ENCODE results near the gene SMYD3. TPM values are rescaled to one million over a fixed set of nuclear protein-coding genes. Genes with fewer than 3 reads are reported as not detected.

SMYD3 gene
- total RNA-seq, 1 donor from 2014 or later, result 0.32 TPM

DNA sequence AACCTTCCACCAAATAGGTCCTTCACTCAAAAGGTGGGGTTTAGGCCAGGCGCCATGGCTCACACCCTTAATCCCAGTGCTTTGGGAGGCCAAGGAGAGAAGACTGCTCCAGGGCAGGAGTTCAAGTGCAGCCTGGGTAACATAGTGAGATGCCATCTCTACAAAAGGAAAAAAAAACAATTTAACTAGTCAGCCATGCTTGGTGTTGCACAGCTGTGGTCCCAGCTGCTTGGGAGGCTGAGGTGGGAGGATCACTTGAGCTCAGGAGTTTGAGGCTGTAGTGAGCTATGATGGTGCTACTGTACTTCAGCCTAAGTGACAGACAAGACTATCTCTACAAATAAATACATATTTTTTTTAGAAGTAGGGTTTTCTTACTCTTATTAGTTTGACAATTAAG is 734.8 kb downstream of the SMYD3 start:
- Histone ChIP-seq H3K4me3 (no peak overlapping the region), H3K9me3 (no peaks in the 10 kb centered on the region), H3K4me1 (no peaks in the 10 kb centered on the region), H3K27me3 (no peaks in the 10 kb centered on the region), H3K27ac (no peak overlapping the region), H3K36me3 (peaks cover 0 to 6% of the 10 kb centered on the region in 2 donors)
- TF ChIP-seq, protein P1, sequence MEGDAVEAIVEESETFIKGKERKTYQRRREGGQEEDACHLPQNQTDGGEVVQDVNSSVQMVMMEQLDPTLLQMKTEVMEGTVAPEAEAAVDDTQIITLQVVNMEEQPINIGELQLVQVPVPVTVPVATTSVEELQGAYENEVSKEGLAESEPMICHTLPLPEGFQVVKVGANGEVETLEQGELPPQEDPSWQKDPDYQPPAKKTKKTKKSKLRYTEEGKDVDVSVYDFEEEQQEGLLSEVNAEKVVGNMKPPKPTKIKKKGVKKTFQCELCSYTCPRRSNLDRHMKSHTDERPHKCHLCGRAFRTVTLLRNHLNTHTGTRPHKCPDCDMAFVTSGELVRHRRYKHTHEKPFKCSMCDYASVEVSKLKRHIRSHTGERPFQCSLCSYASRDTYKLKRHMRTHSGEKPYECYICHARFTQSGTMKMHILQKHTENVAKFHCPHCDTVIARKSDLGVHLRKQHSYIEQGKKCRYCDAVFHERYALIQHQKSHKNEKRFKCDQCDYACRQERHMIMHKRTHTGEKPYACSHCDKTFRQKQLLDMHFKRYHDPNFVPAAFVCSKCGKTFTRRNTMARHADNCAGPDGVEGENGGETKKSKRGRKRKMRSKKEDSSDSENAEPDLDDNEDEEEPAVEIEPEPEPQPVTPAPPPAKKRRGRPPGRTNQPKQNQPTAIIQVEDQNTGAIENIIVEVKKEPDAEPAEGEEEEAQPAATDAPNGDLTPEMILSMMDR (IDR thresholded peaks at IDR 0.05), result no peak
- no peak for DNase-seq (ENCODE audit: low spot score in 2 of 2)
- intact Hi-C loops (cut with DNase I), result no loop called here

DNA sequence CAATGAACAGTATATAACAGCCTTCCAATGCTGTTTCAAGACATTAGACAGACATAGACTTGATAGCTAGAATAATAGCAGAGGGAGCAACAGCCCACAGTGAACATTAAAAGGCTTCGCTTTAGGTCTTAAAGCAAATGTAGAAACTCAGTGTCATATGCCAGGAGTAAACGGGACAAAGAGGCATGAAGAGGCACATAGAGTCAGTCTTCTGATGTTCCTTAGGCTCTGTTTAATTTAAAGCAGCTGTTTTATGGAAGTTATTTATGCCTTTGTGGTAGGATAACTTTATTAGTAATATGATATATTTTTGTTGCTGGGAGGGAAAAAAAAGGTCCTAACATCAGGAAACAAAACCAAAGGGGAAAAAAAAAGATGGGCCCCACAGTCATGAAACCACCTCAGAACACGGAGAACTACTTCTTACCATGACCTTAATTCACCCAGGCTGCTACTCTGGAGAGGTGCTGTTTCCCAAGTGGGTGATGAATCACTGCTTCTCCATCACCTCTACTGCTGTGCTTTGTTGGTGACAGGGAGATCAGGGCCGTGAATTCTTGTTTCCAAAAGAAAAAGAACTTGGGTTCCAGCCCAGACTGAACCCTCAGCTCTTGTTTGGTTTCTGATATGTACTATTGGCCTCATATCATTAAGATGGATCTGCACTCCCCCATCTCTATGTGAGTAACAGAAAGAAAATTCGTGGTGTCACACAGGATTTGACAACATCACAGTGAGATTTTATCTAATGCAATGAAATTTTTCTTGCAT is 735.4 kb downstream of the SMYD3 start:
- no peak overlapping the region for H3K4me3 ChIP-seq

DNA sequence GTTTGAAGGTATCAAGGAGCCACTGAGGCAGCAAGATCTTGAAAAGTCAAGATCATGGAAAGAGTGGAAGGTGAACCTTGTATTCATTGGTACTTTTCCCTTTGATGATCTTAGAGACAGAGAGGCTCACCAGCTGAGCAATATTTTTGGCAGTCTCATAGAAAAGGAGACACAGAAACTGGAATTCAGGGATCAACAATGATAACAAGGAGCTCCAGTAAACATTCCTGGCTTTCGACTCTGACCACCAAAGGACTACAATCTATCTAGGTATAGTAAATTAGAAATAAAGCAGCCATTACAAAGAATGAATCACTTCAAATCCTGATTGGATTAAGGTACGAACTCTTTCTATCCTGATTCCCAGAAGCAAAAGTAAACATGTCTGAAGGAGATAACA is 736.9 kb downstream of the SMYD3 start:
- Histone ChIP-seq H3K4me3 (no peak overlapping the region), H3K27me3 (no peaks in the 10 kb centered on the region)

More for the DNA sequence above, 735.4 kb downstream of the SMYD3 start:
- Histone ChIP-seq H3K9me3 (no peaks in the 10 kb centered on the region), H3K27ac (no peak overlapping the region), H3K36me3 (peaks cover 0 to 6% of the 10 kb centered on the region in 2 donors), H3K4me1 (no peaks in the 10 kb centered on the region), H3K27me3 (no peaks in the 10 kb centered on the region)
- TF ChIP-seq, protein P1 (IDR thresholded peaks at IDR 0.05), result no peak
- intact Hi-C loops (cut with DNase I), result no loop called here
- DNase-seq (ENCODE audit: low spot score in 2 of 2), result no peak

DNA sequence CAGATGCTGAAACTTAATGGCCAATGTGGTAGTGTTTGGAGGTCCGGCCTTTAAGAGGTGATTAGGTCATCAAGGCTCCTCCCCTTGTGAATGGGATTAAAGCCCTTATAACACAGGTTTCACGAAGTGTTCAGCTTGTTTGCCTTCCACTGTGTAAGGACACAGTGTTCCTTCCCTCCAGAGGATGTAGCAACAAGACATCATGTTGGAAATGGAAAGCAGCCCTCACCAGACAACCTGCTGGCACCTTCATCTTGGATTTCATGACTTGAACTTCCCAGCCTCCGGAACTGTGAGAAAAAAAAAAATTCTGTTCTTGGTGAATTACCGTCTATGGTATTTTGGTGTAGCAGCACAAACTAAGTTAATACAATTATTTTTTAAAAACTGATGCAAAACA is 738.5 kb downstream of the SMYD3 start:
- intact Hi-C loops (cut with DNase I), result no loop called here
- no peak overlapping the region for H3K4me3 ChIP-seq
- H3K4me1 ChIP-seq, result no peaks in the 10 kb centered on the region
- no peaks in the 10 kb centered on the region for H3K9me3 ChIP-seq
- no peak for DNase-seq (ENCODE audit: low spot score in 2 of 2)
- H3K27ac ChIP-seq, result no peak overlapping the region
- no peaks in the 10 kb centered on the region for H3K27me3 ChIP-seq
- peaks cover 0 to 6% of the 10 kb centered on the region in 2 donors for H3K36me3 ChIP-seq
- TF ChIP-seq, protein P1 (IDR thresholded peaks at IDR 0.05), result no peak

More for the DNA sequence above, 736.9 kb downstream of the SMYD3 start:
- H3K36me3 ChIP-seq, result peaks cover 0 to 6% of the 10 kb centered on the region in 2 donors
- intact Hi-C loops (cut with DNase I), result no loop called here
- TF ChIP-seq, protein P1 (IDR thresholded peaks at IDR 0.05), result no peak
- H3K9me3 ChIP-seq, result no peaks in the 10 kb centered on the region
- H3K27ac ChIP-seq, result no peak overlapping the region
- H3K4me1 ChIP-seq, result no peaks in the 10 kb centered on the region
- no peak for DNase-seq (ENCODE audit: low spot score in 2 of 2)

DNA sequence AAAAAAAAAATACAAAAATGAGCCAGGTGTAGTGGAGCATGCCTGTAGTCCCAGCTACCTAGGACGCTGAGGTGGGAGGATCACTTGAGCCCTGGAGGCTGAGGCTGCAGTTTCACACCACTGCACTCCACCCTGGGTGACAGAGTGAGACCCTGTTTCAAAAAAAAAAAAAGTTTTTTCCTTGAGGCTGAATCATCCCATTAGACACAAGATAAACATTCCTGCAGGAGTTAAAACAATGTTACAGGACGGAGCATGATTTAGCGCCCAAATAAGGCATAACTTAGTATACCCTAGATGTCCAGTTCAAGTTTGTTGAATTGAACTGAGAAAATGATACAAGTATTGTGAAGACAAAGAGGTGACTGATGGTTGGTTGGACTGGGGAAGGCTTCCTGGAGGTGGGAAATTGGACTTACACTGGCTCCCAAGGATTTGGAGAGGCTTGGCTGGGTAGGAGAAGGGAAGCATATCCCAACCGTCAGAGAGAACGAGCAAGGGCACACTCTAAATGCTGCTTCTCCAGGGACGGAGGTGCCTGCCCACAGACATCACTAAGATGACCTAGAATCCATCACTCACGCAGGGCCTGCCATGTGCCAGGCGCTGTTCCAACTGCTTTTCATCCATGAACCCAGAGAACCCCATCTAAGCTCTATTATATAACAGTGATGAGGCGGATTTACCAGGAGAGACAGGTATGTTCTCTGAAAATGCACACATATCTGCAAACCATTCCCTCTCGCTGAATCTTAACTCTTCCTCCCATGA is 741.7 kb downstream of the SMYD3 start:
- Histone ChIP-seq H3K9me3 (no peaks in the 10 kb centered on the region), H3K27me3 (no peaks in the 10 kb centered on the region), H3K27ac (no peak overlapping the region), H3K4me3 (no peak overlapping the region), H3K4me1 (no peaks in the 10 kb centered on the region), H3K36me3 (peaks cover 0 to 18% of the 10 kb centered on the region in 2 donors)
- intact Hi-C loops (cut with DNase I), result no loop called here
- TF ChIP-seq, protein P1 (IDR thresholded peaks at IDR 0.05), result no peak
- DNase-seq (ENCODE audit: low spot score in 2 of 2), result no peak
